ENCODE measurements around the gene NPAS2. TPM values are rescaled to one million over a fixed set of nuclear protein-coding genes. Genes with fewer than 3 reads are reported as not detected.

Gene NPAS2
- total RNA-seq, 4 donors from 2014 or later, result 6.1 to 29.8 (median 24.3) TPM

- DNase-seq (ENCODE audit: low spot score), result no peak
- no peak for ATAC-seq (ENCODE audit: low FRiP score)
- no peak for TF ChIP-seq CTCF (IDR thresholded peaks at IDR 0.05)
Observed at GRCh38 chr2:100928235-100928634, 108.3 kb downstream of the NPAS2 start.

GRCh38 chr2:100929147-100929546, 109.2 kb downstream of the NPAS2 start:
- no peak for DNase-seq (ENCODE audit: low spot score)
- TF ChIP-seq CTCF (IDR thresholded peaks at IDR 0.05), result no peak
- ATAC-seq (ENCODE audit: low FRiP score), result no peak

- TF ChIP-seq CTCF (IDR thresholded peaks at IDR 0.05), result no peak
- ATAC-seq (ENCODE audit: low FRiP score), result no peak
- no peak for DNase-seq (ENCODE audit: low spot score)
Observed at GRCh38 chr2:100934504-100935371, 114.8 kb downstream of the NPAS2 start.

GRCh38 chr2:100935372-100935752, 115.4 kb downstream of the NPAS2 start:
- ATAC-seq (ENCODE audit: low FRiP score) (no peak), DNase-seq (ENCODE audit: low spot score) (no peak)
- TF ChIP-seq CTCF (IDR thresholded peaks at IDR 0.05), result no peak

- TF ChIP-seq CTCF (IDR thresholded peaks at IDR 0.05), result no peak
- ATAC-seq (ENCODE audit: low FRiP score) (no peak), DNase-seq (ENCODE audit: low spot score) (no peak)
Observed at GRCh38 chr2:100936070-100936741, 116.3 kb downstream of the NPAS2 start.

GRCh38 chr2:100936972-100937542, 117.1 kb downstream of the NPAS2 start:
- no peak for TF ChIP-seq CTCF (IDR thresholded peaks at IDR 0.05)
- DNase-seq (ENCODE audit: low spot score) (no peak), ATAC-seq (ENCODE audit: low FRiP score) (no peak)

Measured in omental fat pad (tissue), 4 donors.